Adrenal gland (tissue), 12 donors: ENCODE data around the gene ZNF775. TPM values are rescaled to one million over a fixed set of nuclear protein-coding genes. Genes with fewer than 3 reads are reported as not detected.
"Not testable (repeated sequence)": the region's sequence is repeated elsewhere in the genome, so short reads cannot be mapped to it uniquely, and the experiment has no call there.

Experiments used
- DNase-seq, 7 donors: peaks; one replicate each; pipeline ENCODE4 v3.0.0-alpha.2; 2019 to 2020
- H3K27ac ChIP-seq, 5 donors: fragments of 200-600 bp; sonication (generic) in 4 of 5; 1 replicate in 3 of 5; 2 replicates in 2 of 5; pipeline versions ENCODE4 v1.5.1 to v1.8.0; 2016 to 2020; ENCODE audit warnings: mild to moderate bottlenecking in 1 of 5
- H3K27me3 ChIP-seq: fragments of 200-600 bp; 2 replicates; pipeline ENCODE4 v1.8.0; 2021
- H3K36me3 ChIP-seq, 2 donors: fragments of 200-600 bp; replicated peaks in 1 of 2; 1 replicate in 1 of 2; 2 replicates in 1 of 2; pipeline versions ENCODE4 v1.5.1 to v1.8.0; 2018 to 2022
- H3K4me1 ChIP-seq, 2 donors: fragments of 200-600 bp; replicated peaks in 1 of 2; 1 replicate in 1 of 2; 2 replicates in 1 of 2; pipeline versions ENCODE4 v1.5.1 to v1.8.0; 2018 to 2021
- H3K4me3 ChIP-seq, 4 donors: fragments of 200-600 bp; sonication (generic) in 3 of 4; one replicate each; pipeline ENCODE4 v1.5.1; 2016 to 2018
- H3K9me3 ChIP-seq, 3 donors: fragments of 200-600 bp; sonication (generic) in 1 of 3; replicated peaks in 1 of 3; 1 replicate in 2 of 3; 2 replicates in 1 of 3; pipeline versions ENCODE4 v1.5.1 to v1.8.0; 2016 to 2021
- CTCF ChIP-seq, 6 experiments: fragments of 450-650 bp in 4 of 6; fragments of 200-600 bp in 2 of 6; sonication (generic) in 1 of 6; IDR thresholded peaks; 1 replicate in 5 of 6; 2 replicates in 1 of 6; pipeline versions ENCODE4 v1.5.1 to v1.8.0; 2016 to 2021; ENCODE audit warnings: antibody characterized with exemption in 6 of 6, mild to moderate bottlenecking in 2 of 6, moderate library complexity in 1 of 6
- POLR2A ChIP-seq, 2 donors: fragments of 450-650 bp; IDR thresholded peaks; one replicate each; pipeline ENCODE4 v1.6.1; 2017; ENCODE audit warnings: antibody characterized with exemption in 2 of 2, mild to moderate bottlenecking in 2 of 2, moderate library complexity in 1 of 2
- WGBS, 4 donors: extraction: QIAGEN DNeasy Blood & Tissue Kit in 2 of 4; methylation state at CpG; one replicate each; pipeline versions ENCODE4 v1.1.5 to v1.1.7; 2013 to 2017; 5-methylcytosine and 5-hydroxymethylcytosine counted together
- intact Hi-C, 2 donors: fragments of 100-400 bp; cut with DNase I; formaldehyde crosslinking; loops; one replicate each; pipeline versions ENCODE4 v1.14.1 to v1.15.0; 2022 to 2023
- polyA plus RNA-seq, 3 donors: library from polyadenylated mRNA; stranded (reverse); fragments of 200-250 nt in 2 of 3; fragments of 350-450 nt in 1 of 3; fragmentation: Illumina TruSeq in 1 of 3; extraction: RNeasy Lipid Tissue Mini Kit (QIAGEN cat#74804) in 1 of 3; gene quantifications; one replicate each; pipeline ENCODE4 v1.2.3, GENCODE V29; 2013 to 2014
- total RNA-seq, 9 donors: library from RNA; depleted of rRNA in 4 of 9; stranded (reverse); fragments of >200 nt in 4 of 9; fragments of 120-200 nt in 1 of 9; fragmentation: NEBNext Ultra II Directional in 1 of 9; extraction: Animal tissue kit (Norgen Biotek cat#: 25700) in 1 of 9; gene quantifications; one replicate each; pipeline versions ENCODE4 v1.1.0 to v1.2.4, GENCODE V29; 2013 to 2023
- donor health status: healthy with polysubstance abuse.
- donor health status: Bipolar disorder and iron deficiency.
- donor health status: DM: yes; HTN: yes; CAD: no.
- donor health status: DM: no; HTN: no; CAD: no.
- donor health status: DM: no; HTN: no; CAD: no.
- donor health status: DM: yes; HTN: yes; CAD: no.

ZNF775 gene
- total and polyA plus RNA-seq, 12 donors = 0.26 to 13.9 (median 6.1) TPM

DNA sequence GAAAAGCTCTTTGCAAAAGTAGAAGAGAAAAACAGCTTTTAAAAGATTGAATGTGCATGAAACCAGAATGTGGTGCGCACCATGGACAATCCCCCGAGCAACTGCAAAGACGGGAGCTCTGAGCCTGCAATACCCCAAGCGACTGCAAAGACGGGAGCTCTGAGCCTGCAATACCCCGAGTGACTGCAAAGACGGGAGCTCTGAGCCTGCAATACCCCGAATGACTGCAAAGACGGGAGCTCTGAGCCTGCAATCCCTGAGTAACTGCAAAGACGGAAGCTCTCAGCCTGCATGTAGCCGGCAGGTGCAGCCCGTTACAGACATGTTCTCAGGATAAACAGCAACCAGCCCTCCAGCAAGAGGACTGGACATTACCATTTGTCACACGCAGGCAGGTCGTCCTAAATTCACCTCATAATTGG lies 6.2 kb downstream of the ZNF775 start:
- no peak for TF ChIP-seq POLR2A (IDR thresholded peaks at IDR 0.05)
- H3K27me3 ChIP-seq = no peaks in the 10 kb centered on the region
- H3K9me3 ChIP-seq = no peaks in the 10 kb centered on the region
- peak overlapping the region in 1 of 5 donors; percentile 68 for H3K27ac ChIP-seq
- peaks cover 11 to 42% of the 10 kb centered on the region in 2 donors for H3K4me1 ChIP-seq
- intact Hi-C loops = no loop called here
- no peak overlapping the region for H3K4me3 ChIP-seq
- 78 to 85% (median 81%) methylated on average over 14 of the region's 14 CpGs for WGBS, 4 donors
- peak in 2 of 7 donors; percentile 13 to 85 for DNase-seq
- no peaks in the 10 kb centered on the region for H3K36me3 ChIP-seq

- H3K4me3 ChIP-seq, H3K27me3 ChIP-seq, intact Hi-C loops, H3K36me3 ChIP-seq, H3K9me3 ChIP-seq: not testable (repeated sequence)
- WGBS, 4 donors = 49 to 59% (median 54%) methylated on average over 6 of the region's 6 CpGs
- Histone ChIP-seq H3K4me1 (peaks cover 11 to 36% of the 10 kb centered on the region in 2 donors), H3K27ac (peak overlapping the region in 1 of 5 donors; percentile 64)
- peak in 1 of 7 donors; percentile 11 for DNase-seq
Measured at GRCh38 chr7:150385884-150386283, 6.8 kb downstream of the ZNF775 start.

GRCh38 chr7:150388306-150388705 lies 9.2 kb downstream of the ZNF775 start:
- Histone ChIP-seq H3K9me3 (no peaks in the 10 kb centered on the region), H3K4me3 (no peak overlapping the region), H3K27me3 (no peaks in the 10 kb centered on the region), H3K36me3 (no peaks in the 10 kb centered on the region), H3K4me1 (peaks cover 11 to 24% of the 10 kb centered on the region in 2 donors), H3K27ac (peak overlapping the region in 4 of 5 donors; percentile 47 to 85 (median 82))
- no peak for DNase-seq
- TF ChIP-seq POLR2A (IDR thresholded peaks at IDR 0.05) = no peak
- no peak for TF ChIP-seq CTCF (IDR thresholded peaks at IDR 0.05)
- 81 to 89% (median 83%) methylated on average over 5 to 7 of the region's 7 CpGs for whole genome bisulfite sequencing, 4 donors
- intact Hi-C loops = no loop called here

- 45 to 55% (median 51%) methylated on average over 12 to 20 of the region's 20 CpGs for WGBS, 4 donors
- Histone ChIP-seq H3K4me3 (no peak overlapping the region), H3K27me3 (no peaks in the 10 kb centered on the region), H3K27ac (peak overlapping the region in 4 of 5 donors; percentile 58 to 85 (median 82)), H3K36me3 (no peaks in the 10 kb centered on the region), H3K9me3 (no peaks in the 10 kb centered on the region), H3K4me1 (peaks cover 11 to 24% of the 10 kb centered on the region in 2 donors)
- intact Hi-C loops = no loop called here
- peak; percentile 79 to 99 (median 98) for TF ChIP-seq CTCF (IDR thresholded peaks at IDR 0.05)
- no peak for TF ChIP-seq POLR2A (IDR thresholded peaks at IDR 0.05)
- peak; percentile 91 to 98 (median 97) for DNase-seq
Measured at GRCh38 chr7:150388709-150389531, 9.8 kb downstream of the ZNF775 start.

GRCh38 chr7:150389532-150389816 lies 10.3 kb downstream of the ZNF775 start:
- peaks cover 11 to 20% of the 10 kb centered on the region in 2 donors for H3K4me1 ChIP-seq
- intact Hi-C loops = no loop called here
- no peaks in the 10 kb centered on the region for H3K27me3 ChIP-seq
- 72 to 81% (median 73%) methylated on average over 5 of the region's 5 CpGs for WGBS, 4 donors
- no peak for DNase-seq
- TF ChIP-seq POLR2A (IDR thresholded peaks at IDR 0.05) = no peak
- TF ChIP-seq CTCF (IDR thresholded peaks at IDR 0.05) = no peak
- no peak overlapping the region for H3K4me3 ChIP-seq
- H3K9me3 ChIP-seq = no peaks in the 10 kb centered on the region
- H3K27ac ChIP-seq = peak overlapping the region in 4 of 5 donors; percentile 58 to 85 (median 77)
- no peaks in the 10 kb centered on the region for H3K36me3 ChIP-seq
